HG03432 (cell line): Measurements from ENCODE around the gene CTBP2.

ENCODE experiments used
- ATAC-seq: cut with Tn5 transposase; IDR thresholded peaks from one replicate; pipeline ENCODE4 v1.9.1; 2021; ENCODE audit warnings: mild to moderate bottlenecking, moderate library complexity; ENCODE audit not compliant: unreplicated experiment

The CTBP2 gene

DNA sequence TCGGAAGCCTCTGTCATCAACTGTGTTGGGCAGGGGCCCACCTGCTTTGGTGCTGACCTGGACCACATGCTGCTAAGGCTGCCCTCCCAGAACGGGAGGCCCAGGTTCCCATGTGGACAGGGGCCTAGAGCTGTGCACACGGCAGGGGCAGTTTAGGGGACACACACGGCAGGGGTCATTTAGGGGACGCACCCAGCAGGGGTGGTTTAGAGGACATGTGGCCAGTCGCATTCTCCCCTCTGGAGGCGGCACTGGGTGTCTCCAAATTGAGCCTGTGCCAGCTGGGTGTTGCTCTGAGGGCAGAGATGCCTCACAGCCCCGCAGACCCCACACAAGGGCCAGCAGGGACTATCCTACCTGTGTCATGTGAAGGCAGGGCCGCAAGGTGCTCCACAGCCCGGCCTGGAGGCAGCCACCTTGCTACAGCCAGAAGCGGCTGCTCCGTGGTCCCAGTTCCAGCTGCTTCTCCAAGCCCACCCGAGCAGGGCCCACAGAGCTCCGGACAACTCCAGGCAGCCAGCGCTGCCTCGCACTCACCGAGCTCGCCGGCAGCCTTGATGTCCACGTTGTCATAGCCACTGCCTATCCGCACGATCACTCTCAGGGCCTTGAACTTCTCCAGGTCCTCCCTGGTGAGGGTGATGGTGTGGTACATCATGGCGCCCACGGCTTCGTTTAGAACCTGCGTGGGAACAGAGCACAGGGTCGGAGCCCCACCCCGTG is 157.8 kb downstream of the CTBP2 start:
- ATAC-seq = no peak

GRCh38 chr10:125002047-125002422 is 158.3 kb downstream of the CTBP2 start:
- ATAC-seq = no peak

DNA sequence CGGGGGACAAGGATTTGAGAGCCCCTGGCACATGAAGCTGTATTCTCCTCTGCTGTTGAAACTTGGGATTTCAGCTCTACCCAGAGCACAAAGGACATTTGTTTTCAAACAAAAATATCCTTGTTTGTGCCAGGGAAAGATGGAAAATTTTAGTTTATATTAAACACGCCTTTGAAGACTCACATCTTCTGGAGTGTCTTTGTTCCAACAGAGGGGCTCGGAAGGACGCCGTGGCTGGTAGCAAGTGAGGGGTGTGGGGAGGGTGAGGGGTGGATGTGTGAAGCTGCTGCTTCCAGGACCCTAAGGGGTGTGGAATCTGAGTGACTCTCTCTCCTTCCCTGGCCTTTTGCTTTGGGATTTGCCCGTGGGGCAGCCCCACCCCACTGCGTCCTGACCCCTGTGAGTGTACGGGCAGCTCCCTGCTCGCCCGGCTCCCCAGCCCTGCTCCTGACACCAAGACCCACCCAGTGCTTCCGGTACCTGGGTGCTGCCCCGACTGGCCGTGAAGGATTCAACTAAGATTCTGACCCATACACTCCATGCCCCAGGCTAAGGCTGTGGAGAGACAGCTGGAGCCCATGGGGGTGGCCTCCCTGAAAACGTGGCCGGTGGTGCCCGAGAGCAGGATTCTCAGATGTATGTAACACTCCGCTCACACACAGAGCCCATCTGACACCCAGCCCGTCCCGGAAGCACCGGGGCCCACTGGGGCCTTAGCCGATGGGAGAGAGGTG is 158.9 kb downstream of the CTBP2 start:
- no peak for ATAC-seq

GRCh38 chr10:125000366-125001312 is 159.7 kb downstream of the CTBP2 start:
- no peak for ATAC-seq

GRCh38 chr10:124999433-125000365 is 160.7 kb downstream of the CTBP2 start:
- ATAC-seq = no peak

DNA sequence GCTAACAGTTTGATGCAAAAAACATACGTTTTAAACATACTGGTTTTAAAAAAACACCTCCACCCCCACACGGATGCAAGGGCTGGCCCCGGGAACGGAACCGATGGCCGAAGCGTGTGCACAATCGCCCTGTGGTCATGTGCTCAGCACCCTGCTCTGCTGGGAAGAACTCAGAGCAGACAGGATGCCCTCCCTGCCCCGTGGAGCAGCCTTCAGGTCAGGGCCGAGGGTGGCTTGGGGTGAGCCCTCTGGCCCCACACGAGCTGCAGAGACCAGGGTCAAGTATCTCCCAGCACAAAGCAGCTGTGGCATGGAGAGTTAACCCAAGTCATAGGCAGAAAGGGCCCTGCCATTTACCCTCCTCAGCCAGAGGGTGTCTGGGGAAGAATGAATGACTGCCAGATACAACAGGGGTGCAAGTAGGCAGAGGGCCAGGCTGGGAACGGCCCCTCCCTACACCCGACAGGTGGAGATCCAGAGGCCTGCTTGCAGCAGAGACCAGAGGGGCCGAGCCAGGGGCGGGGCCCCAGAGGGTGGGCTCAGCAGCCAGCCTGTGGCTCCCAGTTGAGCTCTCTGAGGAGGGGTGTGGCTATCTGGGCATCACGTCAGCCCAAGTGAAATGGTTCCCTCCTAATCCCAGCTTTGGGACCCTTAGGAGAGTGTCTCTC is 161.6 kb downstream of the CTBP2 start:
- ATAC-seq = no peak

DNA sequence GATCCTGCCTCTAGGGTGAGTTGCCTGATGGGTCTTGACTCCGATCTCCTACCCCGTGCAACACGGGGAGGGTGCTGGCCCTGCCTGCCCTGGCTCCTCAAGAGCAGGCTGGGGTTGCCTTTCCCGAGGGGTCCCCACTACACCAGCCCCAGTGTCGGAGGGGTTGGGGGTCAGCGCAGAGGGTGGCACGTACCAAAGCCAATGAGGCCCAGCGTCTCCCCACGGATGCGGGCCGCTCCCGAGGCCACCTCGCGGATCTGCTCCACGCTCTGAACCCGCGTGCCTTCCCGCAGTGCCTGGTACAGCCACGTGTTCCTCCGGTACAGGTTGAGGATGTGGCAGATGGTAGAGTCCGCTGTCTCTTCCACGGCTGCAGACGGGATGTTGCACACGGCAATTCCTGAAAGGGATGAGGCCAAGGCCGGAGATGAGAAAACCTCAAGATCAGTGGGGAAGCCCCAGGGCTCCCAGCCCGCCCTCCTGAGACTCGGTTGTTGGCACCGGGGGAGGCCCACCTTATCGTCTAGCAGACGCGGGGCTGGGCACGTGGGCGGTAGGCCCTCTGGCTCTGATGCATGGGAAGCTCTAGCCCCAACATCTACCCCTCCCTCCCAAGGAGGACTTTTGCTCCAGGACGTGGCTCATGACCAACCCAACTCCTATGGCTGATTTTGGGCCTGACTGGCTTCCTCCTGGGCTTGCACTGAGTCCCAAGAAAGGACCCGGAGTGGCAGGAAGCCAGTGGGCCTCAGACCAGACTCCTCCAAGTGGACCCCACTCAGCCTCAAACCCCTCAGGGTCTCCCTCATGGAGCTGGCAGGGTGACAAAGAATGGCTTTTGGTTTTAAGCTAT is 162.4 kb downstream of the CTBP2 start:
- no peak for ATAC-seq

GRCh38 chr10:124997306-124997705 is 163.1 kb downstream of the CTBP2 start:
- ATAC-seq = no peak

- no peak for ATAC-seq
Measured at GRCh38 chr10:124996854-124997215, 163.5 kb downstream of the CTBP2 start.

DNA sequence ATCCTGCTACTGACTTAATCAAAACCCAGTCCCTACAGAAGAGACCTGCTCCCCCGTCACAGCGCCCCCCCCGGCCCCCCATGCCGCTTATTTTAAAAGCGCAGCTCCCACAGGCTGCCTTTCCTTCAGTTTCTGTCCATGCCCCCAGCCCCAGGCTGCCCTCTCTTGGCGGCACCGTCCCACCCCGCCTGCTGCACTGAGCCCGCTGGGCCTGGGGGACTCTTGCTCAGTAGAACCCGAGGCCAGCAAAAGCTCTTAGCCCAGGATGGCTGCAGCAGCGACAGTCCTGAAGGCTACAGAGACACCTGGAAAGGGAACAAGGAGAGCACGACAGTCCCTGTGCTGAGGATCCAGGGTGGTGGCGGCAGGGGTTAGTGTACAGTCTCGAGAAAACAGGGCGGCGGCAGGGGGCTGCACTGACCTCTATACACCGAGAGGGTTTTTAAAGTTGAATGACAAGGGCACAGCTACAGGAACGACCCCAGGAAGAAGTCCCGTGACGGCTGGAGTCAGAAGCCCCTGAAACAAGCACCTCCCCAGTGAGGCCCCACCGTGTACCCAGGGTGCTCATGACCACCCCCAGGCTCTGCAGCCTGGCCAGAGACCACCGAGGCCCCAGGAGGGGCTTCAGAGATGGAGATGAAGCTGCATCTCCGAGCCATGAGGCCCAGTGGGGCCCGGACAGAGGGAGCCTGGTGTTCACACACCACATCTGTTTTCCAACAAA is 164.1 kb downstream of the CTBP2 start:
- no peak for ATAC-seq

GRCh38 chr10:124995605-124996004 is 164.8 kb downstream of the CTBP2 start:
- ATAC-seq = no peak

GRCh38 chr10:124994573-124995473 is 165.5 kb downstream of the CTBP2 start:
- ATAC-seq = no peak

GRCh38 chr10:124993736-124994451 is 166.5 kb downstream of the CTBP2 start:
- ATAC-seq = no peak

- ATAC-seq = no peak
Measured at GRCh38 chr10:124993345-124993708, 167.0 kb downstream of the CTBP2 start.

- ATAC-seq = peak; percentile 75
Measured at GRCh38 chr10:124992462-124993344, 167.7 kb downstream of the CTBP2 start.

DNA sequence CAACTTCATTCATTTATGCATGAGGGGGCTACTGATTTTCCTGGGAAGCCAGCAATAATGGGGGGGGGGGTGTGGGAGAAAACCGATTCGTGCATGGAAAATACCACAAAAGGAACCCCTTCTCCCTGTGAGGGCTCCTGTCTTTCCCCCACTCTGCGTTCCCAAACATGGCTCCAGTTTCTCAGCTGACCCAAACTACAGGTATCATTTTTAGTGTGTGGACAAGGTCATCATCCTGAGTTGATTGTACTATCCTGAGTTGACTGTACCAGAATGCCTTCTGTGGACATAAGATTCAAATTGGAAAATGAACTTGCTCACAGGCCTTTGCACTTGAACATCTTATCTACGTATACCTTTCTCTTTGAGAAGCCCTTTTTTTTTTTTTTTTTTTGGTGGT is 168.5 kb downstream of the CTBP2 start:
- ATAC-seq = no peak
